ENCODE results near the gene MNT. TPM values are rescaled to one million over a fixed set of nuclear protein-coding genes. Genes with fewer than 3 reads are reported as not detected.

The MNT gene
- total and polyA plus RNA-seq, 9 of the 15 experiments (the other 6 are each of a cell fraction or from before 2014, with no cell fraction given) = 0.18 to 23.8 (median 5.3) TPM

DNA sequence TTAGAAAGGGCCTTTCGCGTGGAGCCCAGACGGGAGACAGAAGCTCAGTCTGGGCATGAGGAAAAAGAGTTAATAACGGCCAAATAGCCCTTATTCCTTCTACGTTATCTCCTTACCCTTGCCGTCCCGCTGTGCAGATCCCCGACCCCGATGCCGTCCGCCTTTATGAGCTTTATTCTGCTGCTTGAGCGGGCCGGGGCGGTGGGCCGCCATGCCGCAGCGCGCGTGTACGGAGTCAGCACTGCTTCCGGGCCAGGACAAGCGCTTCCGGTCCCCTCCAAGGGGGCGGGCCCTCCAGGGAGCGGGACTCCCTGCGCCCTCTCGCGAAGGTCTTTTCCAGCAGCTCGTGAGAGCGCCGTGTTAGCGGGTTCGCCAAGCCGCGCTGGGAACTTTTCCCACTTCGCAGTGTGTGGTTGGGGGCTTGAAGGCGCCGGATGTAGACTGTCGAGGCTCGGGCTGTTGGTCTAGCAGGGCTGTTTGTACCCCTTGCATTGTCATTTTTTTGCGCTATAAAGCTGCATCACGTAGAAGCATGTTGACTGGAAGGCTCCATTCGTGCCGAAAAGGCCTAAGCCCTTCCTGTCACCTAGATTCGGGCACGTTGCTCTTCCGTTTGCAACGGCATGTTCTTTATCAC lies 64.5 kb downstream of the MNT start, which contains the start of gene TSR1 (continued):
- TF ChIP-seq PHF21A (IDR thresholded peaks at IDR 0.05; ENCODE audit: borderline replicate concordance, low read depth) (no peak), SAP30 (IDR thresholded peaks at IDR 0.05; ENCODE audit: borderline replicate concordance, insufficient read depth, low read depth, low read length, poor library complexity, severe bottlenecking) (peak; percentile 74), MYC (IDR thresholded peaks at IDR 0.05; ENCODE audit: low read depth, low read length) (peak; percentile 99), MYC (CRISPR knock-in tag; IDR thresholded peaks at IDR 0.05; ENCODE audit: borderline replicate concordance, low read depth) (peak; percentile 97), HNRNPK (IDR thresholded peaks at IDR 0.05; ENCODE audit: low read depth, low read length, poor library complexity, severe bottlenecking) (no peak), EP400 (IDR thresholded peaks at IDR 0.05) (peak; percentile 99), BMI1 (IDR thresholded peaks at IDR 0.05; ENCODE audit: low read length) (no peak), CEBPG (CRISPR knock-in tag; IDR thresholded peaks at IDR 0.05) (no peak), CEBPG (tag; conservative IDR thresholded peaks at IDR 0.05 in 1 of 2, IDR thresholded peaks at IDR 0.05 in 1 of 2) (no peak), MECOM (CRISPR knock-in tag; IDR thresholded peaks at IDR 0.05) (no peak), HIVEP1 (CRISPR knock-in tag; IDR thresholded peaks at IDR 0.05) (no peak)
- TF ChIP-seq, protein P1, sequence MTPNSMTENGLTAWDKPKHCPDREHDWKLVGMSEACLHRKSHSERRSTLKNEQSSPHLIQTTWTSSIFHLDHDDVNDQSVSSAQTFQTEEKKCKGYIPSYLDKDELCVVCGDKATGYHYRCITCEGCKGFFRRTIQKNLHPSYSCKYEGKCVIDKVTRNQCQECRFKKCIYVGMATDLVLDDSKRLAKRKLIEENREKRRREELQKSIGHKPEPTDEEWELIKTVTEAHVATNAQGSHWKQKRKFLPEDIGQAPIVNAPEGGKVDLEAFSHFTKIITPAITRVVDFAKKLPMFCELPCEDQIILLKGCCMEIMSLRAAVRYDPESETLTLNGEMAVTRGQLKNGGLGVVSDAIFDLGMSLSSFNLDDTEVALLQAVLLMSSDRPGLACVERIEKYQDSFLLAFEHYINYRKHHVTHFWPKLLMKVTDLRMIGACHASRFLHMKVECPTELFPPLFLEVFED (CRISPR knock-in tag; conservative IDR thresholded peaks at IDR 0.05) = no peak
- TF ChIP-seq, protein P2, sequence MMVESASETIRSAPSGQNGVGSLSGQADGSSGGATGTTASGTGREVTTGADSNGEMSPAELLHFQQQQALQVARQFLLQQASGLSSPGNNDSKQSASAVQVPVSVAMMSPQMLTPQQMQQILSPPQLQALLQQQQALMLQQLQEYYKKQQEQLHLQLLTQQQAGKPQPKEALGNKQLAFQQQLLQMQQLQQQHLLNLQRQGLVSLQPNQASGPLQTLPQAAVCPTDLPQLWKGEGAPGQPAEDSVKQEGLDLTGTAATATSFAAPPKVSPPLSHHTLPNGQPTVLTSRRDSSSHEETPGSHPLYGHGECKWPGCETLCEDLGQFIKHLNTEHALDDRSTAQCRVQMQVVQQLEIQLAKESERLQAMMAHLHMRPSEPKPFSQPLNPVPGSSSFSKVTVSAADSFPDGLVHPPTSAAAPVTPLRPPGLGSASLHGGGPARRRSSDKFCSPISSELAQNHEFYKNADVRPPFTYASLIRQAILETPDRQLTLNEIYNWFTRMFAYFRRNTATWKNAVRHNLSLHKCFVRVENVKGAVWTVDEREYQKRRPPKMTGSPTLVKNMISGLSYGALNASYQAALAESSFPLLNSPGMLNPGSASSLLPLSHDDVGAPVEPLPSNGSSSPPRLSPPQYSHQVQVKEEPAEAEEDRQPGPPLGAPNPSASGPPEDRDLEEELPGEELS (CRISPR knock-in tag; IDR thresholded peaks at IDR 0.05; ENCODE audit: borderline replicate concordance) = no peak

Measured in K562 (cell line).